Stimulated activated CD4-positive, alpha-beta T cell treated with anti-CD3 and anti-CD28 coated beads, TNF-alpha, amount 100 ng/mL, for 1 hour (primary cell): ENCODE measurements around the gene PLD3.
"Not testable (repeated sequence)": the region's sequence is repeated elsewhere in the genome, so short reads cannot be mapped to it uniquely, and the experiment has no call there.

Source experiments
- DNase-seq, 3 donors: peaks; one replicate each; pipeline ENCODE4 v3.0.0-alpha.2; 2020; ENCODE audit warnings: low read depth in 3 of 3, low spot score in 1 of 3

Gene PLD3

GRCh38 chr19:40387155-40387554 is 38.7 kb downstream of the PLD3 start:
- DNase-seq, result no peak

GRCh38 chr19:40388481-40388880 is 40.0 kb downstream of the PLD3 start:
- no peak for DNase-seq

DNA sequence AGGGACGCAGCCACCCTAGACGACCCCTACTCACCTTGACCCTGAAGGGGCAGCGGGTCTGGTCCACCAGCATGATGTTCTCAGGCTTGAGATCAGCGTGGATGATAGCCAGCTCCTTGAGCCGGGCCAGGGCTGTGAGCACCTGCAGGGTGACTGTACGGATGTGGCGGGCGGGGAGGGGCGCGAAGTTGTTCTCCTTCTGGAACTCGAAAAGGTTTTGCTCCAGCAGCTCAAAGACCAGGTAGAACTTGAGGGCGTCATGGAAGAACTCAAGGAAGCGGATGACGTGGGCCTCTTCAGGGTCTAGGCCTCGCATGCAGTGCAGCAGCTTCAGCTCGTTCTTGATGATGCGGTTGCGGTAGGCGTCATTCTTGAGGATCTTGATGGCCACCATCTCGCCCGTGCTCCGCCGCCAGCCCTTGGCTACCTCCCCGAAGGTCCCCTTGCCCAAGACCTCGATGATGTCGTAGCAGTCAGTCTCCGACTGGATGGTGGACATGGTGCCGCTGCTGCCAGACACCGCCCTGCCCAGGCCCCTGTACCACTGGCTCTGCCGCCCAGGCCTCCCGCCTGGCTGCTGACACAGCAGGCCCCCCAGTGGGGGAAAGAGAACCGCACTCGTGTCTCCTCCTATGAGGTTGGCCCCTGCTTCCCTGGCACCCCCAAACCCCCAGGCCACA is 41.0 kb downstream of the PLD3 start:
- DNase-seq, result no peak

DNA sequence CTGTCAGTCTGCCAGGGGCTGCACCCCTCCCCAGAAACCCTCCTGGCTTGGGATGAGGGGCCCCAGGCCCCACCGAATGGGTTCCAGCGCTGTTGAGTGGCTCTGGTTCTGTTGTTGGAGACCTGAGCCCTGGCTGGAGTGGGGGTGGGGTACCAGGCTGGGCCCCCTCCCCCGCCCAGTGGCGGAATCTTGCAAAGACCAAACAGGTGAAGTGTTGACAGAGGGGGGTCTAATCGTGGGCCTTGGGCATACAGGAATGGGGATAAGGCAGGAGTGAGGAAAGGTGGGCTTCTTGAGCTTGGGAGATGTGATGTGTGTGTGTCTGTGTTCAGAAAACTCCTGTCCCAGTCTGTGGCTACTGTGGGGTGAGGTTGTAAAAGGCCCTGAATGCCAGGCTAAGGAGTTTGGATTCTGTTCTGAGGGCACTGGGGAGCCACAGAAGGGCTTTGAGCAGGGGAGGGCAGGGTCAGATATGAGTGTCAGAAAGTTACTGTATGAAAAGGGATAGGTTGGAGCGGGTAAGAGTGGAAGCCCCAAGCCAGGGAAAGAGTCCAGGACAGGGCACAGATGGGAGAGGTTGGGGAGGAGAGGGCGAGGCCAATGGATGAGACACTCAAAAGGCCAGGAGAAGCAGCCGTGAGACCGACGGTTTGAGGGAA is 41.7 kb downstream of the PLD3 start, which contains the start of gene HIPK4:
HIPK4 (minus strand) TSS at position 98 of the 659 bp plus-strand sequence. CDS start 279 bp downstream, outside the sequence.
- no peak for DNase-seq

DNA sequence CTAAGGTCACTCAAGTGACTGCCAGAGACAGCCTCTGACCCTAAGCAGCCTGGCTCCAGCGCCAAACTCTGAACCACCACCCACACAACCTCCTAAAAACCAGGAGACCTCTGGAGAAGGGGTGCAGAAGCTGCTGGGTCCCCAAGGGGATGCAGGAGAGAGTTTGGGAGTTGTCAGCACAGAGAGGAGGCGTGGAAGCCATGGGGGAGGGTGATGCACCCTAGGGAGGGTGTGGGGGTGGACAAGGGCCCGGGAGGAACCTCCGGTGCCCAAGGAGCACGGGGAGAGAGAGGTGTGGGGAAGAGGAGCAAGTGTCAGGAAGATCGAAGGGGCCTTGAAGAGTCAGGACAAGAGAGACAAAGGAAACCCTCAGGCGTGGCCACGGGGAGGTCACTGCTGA is 43.6 kb downstream of the PLD3 start:
- DNase-seq, result no peak

DNA sequence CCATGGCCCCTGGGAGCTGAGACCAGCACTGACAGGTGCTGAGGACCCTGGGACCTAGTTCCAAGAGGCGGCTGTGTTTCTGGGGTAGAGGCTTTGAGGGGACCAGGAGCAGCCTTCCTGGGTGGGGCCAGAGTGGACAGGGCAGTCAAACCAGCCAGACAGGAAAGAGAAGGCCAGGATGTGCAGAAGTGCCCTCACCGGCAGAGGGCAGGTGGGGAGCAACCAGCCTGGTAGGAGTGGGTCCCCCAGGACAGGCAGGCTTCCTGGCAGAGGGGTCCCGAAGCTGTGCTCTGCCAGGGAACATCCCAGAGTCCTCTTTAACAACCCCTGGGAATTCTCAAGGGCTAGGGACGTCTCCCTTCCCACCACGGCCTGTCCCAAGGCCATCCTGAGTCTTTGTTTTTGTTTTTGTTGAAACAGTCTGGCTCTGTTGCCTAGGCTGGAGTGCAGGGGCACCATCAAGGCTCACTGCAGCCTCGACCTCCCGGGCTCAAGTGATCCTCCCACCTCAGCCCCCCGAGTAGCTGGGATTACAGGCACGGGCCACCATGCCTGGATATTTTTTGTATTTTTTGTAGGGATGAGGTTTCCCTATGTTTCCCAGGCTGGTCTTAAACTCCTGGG is 44.5 kb downstream of the PLD3 start:
- DNase-seq, result no peak

DNA sequence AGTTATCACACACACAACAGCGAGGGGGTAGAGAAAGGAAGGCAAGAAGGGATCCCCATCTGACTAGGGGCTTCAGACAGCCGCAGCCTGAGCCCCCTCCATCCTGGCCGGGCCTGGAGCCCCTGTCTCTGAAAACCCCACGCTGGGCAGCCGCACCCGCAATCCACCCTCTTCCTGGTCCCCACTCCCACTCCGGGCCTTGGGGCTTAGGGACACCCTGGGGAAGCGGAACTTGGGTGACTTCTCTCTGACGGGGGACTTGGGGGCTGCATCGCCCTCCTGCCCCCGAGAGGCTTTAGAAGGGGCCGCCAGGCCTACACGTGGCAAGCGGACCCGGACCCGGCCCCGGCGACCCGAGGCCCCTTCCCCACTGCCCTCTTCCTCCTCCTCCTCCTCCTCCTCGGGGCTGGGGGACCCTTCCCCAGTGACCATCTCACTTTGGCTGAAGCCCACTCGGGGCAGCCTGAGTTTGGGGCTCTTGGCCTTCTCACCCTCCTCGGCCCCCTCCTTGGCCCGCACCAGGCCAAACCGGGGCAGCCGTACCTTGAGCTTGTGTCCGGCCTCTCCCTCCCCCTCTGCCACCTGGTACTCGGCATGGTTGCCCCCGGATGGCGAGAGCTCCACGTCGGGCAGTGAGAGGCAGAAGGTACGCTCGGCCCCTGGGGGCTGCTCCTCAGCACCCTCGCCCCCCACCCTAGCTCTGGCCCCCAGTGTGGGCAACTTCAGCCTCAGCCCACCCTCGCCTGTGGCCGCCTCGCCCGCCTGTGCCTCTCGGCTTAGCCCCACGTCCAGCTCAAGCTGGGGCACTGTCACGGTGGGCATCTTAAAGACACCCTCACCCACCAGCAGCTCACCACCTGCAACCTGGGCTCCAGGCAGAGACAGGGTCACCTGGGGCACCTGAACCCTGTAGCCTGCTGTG is 45.7 kb downstream of the PLD3 start:
- DNase-seq, result no peak

GRCh38 chr19:40394816-40395210 is 46.3 kb downstream of the PLD3 start:
- DNase-seq, result no peak

DNA sequence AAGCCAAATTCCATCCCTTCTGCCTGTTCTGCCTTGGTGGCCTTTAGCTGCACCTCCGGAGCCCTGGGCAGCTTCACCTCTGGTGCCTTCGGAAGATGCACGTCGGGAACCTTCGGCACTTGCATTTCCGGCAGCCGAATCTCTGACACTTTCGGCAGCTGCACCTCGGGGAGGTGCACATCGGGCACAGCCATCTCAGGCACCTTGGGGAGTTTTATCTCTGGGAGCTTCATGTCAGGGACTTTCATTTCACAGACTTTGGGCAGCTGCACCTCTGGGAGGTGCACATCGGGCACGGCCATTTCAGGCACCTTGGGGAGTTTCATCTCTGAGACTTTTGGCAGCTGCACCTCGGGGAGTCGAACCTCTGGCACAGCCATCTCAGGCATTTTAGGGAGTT is 47.5 kb downstream of the PLD3 start:
- no peak for DNase-seq

- DNase-seq, result no peak
Measured at GRCh38 chr19:40396886-40397567, 48.5 kb downstream of the PLD3 start.

DNA sequence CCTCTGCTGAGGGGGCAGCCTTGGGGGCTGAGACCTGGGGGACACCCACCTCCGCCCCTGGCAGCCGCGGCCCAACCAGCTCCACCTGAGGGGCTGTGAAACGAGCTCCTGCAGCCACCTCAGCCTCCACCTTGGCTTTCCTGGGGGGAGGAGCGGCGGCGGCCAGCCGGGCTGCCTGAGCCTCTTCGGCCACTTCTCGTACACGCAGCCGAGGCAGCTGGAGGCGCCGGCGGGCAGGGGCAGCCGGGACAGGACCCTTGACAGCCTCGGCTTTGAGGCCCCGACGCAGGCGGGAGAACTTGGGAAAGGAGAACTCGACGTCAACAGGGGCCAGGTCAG is 49.0 kb downstream of the PLD3 start:
- no peak for DNase-seq

GRCh38 chr19:40398417-40399131 is 50.1 kb downstream of the PLD3 start:
- DNase-seq, result peak; percentile 6 to 60 (median 13)

- no peak for DNase-seq
Measured at GRCh38 chr19:40400559-40400958, 52.1 kb downstream of the PLD3 start.

DNA sequence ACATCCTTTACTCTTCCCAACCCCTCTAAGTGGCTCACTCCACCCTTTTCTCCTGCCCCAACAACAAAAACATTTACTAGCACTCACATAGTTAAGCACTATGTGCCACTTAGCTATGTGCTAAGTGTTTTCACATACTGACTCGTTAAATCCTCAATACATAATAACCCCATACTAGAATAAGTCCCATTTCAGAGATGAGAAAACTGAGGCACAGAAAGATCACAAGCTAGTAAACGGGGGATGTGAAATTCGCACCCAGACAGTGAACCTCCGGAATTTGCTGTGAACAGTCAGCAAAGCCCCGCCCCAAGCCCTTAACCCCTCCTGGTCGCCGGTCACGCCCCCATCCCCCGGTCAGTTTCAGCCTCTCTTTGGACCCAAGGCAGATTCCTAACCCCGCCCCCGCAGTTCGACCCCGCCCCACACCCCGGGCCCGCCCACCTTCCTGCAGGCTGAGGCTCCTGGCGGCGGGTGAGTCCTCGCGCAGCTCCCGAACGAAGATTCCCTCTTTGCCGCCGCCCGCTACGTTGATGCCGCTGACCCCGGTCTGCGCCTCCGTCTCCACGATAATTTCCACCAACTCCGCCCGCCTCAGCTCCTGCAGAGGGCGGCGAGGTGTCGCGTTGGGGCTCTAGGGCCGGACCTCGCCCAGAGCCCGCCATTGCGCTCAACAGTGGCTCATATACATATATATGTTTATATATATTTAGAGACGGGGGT is 54.9 kb downstream of the PLD3 start:
- peak; percentile 29 to 53 (median 33) for DNase-seq

DNA sequence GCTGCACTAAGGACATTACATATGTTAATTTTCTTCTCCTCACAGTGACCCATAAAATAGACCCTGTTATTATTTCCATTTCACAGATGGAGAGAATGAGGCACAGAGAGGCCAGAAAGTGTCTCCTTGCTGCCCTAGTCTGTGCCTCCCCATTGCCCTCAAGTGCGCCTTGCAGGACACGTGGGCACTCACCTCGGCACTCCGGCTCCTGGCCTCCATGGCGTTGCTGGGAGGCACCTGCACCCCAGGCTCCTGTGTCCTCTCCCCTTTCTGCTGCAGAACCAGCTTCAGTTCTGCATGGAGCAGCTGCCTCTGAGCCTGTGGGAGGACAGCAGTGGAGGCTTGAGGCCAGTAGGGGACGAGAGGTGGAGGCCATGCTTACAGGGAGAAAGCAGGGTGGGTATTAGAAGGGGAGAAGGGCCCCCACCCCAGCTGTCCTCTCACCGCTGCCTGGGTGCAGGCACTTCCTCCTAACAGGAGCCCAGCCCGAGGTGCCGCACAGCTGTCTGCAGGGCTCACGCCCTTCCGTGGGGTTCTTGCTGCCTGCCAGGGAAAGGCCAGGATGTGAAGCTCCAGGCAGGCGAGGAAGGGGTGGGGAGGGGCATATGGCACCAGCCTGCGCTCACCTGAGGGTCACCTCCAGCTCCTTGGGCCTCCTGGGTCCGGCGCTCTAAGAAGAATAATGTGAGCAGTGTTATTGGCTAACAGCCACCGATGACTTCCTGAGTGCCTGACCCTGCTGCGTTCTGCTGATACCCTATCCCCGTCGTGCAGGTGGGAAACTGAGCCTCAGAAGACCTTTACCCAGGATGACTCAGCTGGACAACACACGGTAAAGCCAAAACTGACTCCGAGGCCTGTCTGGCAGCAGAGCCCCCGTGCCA is 59.5 kb downstream of the PLD3 start:
- DNase-seq, result no peak

GRCh38 chr19:40408598-40408925 is 60.1 kb downstream of the PLD3 start:
- not testable (repeated sequence) for DNase-seq

- no peak for DNase-seq
Measured at GRCh38 chr19:40410030-40410389, 61.5 kb downstream of the PLD3 start.

DNA sequence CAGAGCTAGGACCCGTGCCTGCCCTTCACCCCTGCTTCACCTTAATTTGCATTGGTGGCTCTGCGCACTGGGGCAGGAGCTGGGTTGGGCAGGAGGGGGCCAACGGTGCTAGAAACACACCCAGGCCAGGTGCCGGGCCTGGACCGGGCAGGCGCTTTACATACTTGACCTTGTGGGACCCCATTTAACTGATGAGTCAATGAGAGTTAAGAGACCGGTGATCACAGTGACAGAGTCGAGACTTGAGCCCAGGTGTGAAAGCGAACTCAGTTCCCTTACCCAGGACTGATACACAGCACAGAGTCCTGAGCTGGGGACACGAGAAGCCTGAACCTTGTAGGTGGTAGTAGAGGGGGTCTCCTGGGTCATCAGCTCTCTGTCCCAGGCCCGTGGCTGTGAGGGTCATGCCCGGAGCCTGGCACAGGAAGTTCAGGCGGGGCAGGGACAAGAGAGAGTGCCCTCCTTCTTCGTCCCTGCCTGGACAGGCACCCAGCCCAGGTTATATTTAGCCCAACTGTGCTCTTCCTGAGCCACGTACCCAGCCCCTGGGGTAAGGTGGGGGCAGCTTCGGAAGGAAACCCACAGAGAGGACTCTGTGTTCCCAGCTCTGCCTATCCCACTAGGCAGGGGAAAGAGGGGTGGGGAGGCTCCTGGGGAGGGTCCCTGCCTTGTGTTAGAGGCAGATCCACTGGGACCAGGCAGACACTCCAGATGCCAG is 62.8 kb downstream of the PLD3 start:
- no peak for DNase-seq
